Measurements from ENCODE around the gene NPFF.

NPFF gene

DNA sequence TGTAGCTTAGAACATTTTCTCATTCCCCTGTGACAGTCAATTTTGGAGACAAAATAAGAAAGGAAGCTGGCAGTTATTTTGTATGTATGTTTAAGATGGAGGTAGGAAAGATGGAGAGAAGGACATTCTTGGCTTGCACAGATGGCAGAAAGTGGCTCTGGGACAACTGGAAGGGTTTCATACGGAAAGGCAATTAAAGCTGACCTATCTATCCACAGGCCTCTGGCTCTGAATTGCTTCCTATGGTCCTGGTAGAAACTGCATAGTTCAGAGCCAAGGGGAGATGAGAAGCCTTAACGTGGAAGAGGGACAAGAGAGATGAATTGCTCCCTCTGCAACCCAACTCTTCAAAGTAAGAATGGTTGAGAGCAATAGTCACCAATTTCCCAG is 8.0 kb upstream of the NPFF start:
- DNase-seq (ENCODE audit: low read depth), result no peak
- H3K4me3 ChIP-seq (ENCODE audit: low read depth, low read length), result no peak overlapping the region
- in situ Hi-C loops (cut with HindIII; ENCODE audit: low sequenced_read_pairs), result no loop called here
- TF ChIP-seq, protein P1, sequence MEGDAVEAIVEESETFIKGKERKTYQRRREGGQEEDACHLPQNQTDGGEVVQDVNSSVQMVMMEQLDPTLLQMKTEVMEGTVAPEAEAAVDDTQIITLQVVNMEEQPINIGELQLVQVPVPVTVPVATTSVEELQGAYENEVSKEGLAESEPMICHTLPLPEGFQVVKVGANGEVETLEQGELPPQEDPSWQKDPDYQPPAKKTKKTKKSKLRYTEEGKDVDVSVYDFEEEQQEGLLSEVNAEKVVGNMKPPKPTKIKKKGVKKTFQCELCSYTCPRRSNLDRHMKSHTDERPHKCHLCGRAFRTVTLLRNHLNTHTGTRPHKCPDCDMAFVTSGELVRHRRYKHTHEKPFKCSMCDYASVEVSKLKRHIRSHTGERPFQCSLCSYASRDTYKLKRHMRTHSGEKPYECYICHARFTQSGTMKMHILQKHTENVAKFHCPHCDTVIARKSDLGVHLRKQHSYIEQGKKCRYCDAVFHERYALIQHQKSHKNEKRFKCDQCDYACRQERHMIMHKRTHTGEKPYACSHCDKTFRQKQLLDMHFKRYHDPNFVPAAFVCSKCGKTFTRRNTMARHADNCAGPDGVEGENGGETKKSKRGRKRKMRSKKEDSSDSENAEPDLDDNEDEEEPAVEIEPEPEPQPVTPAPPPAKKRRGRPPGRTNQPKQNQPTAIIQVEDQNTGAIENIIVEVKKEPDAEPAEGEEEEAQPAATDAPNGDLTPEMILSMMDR (IDR thresholded peaks at IDR 0.05; ENCODE audit: low read depth, low read length, missing control alignments), result no peak

DNA sequence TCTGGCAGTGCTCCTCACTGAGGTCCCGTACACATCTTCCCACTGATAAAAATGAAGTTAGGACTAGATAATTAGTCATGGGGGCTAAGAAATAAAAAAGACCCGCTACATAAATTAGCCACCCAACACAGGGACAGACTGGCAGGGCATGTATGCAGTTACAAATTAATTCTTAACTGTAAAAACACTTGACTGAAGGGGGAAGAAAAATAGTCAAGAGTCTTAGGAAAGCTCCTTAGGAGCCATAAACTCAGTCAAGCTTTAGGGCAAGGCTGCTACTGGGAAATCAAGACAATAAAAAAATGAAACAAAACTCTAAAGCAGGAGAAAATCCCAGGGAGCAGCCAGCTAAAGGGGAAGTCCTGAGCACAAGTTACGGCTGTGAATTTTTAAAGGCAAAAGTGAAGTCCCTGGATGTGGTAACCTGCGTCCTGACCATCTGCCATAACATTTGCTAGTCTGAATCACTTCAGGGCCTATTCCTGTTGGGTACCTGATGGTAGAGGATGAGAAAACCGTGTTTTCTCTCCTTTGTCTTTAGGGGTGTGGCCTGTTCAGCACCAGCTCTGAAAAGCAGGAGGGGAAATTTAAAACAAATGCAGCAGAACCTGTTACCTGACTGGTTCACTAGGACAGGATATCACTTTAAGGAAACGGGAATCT is 7.5 kb upstream of the NPFF start:
- TF ChIP-seq, protein P1 (IDR thresholded peaks at IDR 0.05; ENCODE audit: low read depth, low read length, missing control alignments), result no peak
- in situ Hi-C loops (cut with HindIII; ENCODE audit: low sequenced_read_pairs), result no loop called here
- DNase-seq (ENCODE audit: low read depth), result no peak
- H3K4me3 ChIP-seq (ENCODE audit: low read depth, low read length), result no peak overlapping the region

- in situ Hi-C loops (cut with HindIII; ENCODE audit: low sequenced_read_pairs), result no loop called here
- TF ChIP-seq, protein P1 (IDR thresholded peaks at IDR 0.05; ENCODE audit: low read depth, low read length, missing control alignments), result no peak
- no peak for DNase-seq (ENCODE audit: low read depth)
- no peak overlapping the region for H3K4me3 ChIP-seq (ENCODE audit: low read depth, low read length)
Observed at GRCh38 chr12:53513712-53514410, 6.6 kb upstream of the NPFF start.

DNA sequence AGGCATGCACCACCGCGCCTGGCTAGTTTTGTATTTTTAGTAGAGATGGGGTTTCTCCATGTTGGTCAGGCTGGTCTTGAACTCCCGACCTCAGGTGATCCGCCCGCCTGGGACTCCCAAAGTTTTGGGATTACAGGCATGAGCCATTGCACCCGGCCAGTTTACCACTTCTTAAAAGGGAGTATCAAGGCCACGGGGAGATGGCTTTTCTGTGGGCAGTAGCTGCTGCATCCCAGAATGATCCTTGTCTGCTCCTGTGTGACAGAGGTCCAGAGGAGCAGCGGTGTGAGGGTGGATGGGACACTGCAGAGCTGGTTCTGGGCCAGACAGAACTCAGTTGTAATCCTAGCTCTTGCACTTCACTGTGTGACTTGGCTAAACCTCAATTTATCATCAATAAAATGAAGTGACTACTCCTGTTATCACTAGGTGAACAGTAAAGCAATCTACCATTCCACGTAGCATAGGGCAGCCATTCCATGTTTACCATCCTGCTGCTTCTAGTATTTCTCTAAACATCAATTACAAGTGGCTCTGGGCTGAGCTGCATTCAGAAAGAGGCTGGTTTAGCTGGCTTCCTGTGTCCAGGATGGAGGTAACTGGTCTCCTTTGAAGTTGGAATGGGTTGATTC is 3.0 kb upstream of the NPFF start:
- no peak for DNase-seq (ENCODE audit: low read depth)
- TF ChIP-seq, protein P1 (IDR thresholded peaks at IDR 0.05; ENCODE audit: low read depth, low read length, missing control alignments), result no peak
- H3K4me3 ChIP-seq (ENCODE audit: low read depth, low read length), result no peak overlapping the region
- in situ Hi-C loops (cut with HindIII; ENCODE audit: low sequenced_read_pairs), result no loop called here

- H3K4me3 ChIP-seq (ENCODE audit: low read depth, low read length), result no peak overlapping the region
- DNase-seq (ENCODE audit: low read depth), result no peak
- TF ChIP-seq, protein P1 (IDR thresholded peaks at IDR 0.05; ENCODE audit: low read depth, low read length, missing control alignments), result peak; percentile 95
- in situ Hi-C loops (cut with HindIII; ENCODE audit: low sequenced_read_pairs), result no loop called here
Observed at GRCh38 chr12:53508534-53509170, 1.4 kb upstream of the NPFF start.

DNA sequence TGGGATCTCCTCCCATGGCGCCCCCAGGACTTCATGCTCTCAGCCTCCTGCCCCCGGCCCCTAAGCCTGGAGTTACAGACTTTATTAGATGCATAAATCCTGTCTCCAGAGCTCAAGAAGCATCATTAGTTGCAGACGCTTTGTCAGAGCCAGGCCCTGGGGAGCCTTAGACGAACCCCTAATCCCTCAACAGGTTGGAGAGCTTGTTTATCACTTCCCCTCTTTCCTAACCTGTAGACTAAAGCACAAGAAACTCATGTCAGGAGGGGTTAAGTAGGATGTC is 260 bp upstream of the NPFF start:
- TF ChIP-seq, protein P1 (IDR thresholded peaks at IDR 0.05; ENCODE audit: low read depth, low read length, missing control alignments), result no peak
- H3K4me3 ChIP-seq (ENCODE audit: low read depth, low read length), result no peak overlapping the region
- no peak for DNase-seq (ENCODE audit: low read depth)
- in situ Hi-C loops (cut with HindIII; ENCODE audit: low sequenced_read_pairs), result no loop called here
